Stimulated activated CD8-positive, alpha-beta memory T cell treated with anti-CD3 and anti-CD28 coated beads, Interleukin-12 subunit alpha, Interleukin-12 subunit beta, amount 100 ng/mL, for 4 hours (primary cell): ENCODE measurements around the gene ZNF277.
"Not testable (repeated sequence)": the region's sequence is repeated elsewhere in the genome, so short reads cannot be mapped to it uniquely, and the experiment has no call there.

ENCODE experiments used
- DNase-seq: peaks from one replicate; pipeline ENCODE4 v3.0.0-alpha.2; 2020; ENCODE audit warnings: low read depth

The ZNF277 gene

DNA sequence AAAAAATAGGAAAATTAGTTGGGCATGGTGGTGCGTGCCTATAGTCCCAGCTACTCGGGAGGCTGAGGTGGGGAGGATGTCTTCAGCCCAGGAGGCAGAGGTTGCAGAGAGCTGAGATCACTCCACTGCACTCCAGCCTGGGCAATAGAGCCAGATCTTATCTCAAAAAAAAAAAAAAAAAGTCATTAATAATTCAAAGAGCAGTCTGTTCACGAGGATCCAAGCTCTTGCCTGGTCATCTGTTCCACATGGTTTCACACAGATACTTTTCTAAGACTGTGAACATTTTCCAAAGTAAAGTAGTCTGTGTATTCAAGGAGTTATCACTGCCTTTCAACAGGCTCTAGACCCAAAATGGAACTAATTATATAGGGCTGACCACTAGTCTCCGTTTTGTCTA lies 86.9 kb downstream of the ZNF277 start:
- DNase-seq = no peak

DNA sequence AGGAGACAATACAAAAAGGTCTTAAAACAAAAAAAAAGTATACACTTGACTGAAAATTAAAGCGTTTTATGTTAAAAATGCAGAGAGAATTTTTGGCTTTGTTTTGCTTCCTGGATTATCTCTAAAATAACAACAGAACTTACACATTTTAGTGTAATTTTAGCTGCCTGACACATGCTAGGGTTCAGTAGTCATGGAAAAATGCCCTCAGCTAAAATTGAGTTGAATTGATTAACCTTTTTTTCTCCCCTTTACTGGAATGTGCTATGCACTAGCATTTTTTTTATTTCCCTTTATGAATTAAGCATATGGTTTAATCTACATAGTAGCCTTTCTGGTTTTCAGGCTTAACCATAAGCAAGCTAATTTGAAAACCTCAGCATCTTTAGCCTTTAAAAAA lies 89.9 kb downstream of the ZNF277 start:
- no peak for DNase-seq

DNA sequence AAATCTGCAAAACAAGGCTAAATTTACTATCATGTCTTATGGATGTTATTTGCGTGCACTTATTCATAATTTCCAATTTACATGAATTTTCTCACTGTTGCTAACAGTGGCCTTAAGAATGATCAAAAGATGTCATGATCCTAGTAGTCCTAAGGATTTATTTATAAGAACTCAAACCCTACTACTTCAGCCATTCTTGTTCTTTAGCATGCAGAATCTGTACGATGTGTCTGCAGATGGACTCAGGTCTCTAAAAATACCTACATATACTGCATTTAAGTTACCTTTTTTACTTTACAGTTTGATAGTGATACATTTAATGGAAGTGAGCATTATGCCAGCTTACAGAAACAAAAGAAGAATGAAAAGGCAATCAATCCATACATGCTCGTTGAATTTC lies 91.2 kb downstream of the ZNF277 start:
- DNase-seq = no peak

DNA sequence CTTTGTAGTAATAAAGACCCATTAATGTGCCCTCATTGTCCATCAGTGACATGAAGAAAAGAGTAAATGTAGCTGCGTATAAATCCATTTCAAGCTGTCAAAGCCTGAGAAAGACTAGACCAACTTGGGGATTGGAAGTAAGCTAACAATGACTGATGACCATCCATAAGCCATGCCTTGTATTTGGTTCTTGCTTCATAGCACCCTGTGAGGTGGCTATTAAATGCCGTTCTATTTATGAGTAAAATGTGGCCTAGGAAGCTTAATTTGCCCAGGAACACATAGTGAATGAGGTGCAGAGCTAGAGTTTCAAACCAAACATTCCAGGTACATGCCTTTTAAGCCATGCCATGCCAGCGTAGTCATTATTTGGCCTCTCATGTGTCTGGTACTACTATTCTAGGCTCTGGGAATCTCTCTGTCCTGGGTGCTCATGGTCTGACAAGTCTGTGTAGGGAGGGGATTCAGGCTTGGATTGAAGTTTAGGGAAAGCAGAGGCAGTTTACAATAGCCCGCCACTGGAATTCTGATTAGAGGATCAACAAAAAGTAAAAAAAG lies 92.1 kb downstream of the ZNF277 start:
- no peak for DNase-seq

DNA sequence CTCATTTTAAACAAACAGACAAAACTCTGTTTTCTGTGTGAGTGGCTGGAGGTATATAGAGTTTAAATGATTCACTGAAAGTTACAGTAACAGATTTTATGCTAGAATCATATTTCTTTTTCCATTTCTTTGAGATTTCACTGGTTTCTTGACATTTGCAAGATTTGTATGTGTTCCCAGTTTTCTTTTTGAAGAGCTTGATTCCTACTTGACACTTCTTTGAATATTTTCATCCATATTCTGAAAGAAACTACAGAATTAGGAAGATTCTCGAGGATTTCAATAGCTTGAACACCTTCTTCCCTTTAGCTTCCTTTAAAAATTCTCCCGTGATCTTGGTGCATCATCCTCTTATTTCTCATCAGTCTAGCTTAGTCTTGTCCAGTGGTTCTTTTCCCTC lies 93.6 kb downstream of the ZNF277 start:
- no peak for DNase-seq

DNA sequence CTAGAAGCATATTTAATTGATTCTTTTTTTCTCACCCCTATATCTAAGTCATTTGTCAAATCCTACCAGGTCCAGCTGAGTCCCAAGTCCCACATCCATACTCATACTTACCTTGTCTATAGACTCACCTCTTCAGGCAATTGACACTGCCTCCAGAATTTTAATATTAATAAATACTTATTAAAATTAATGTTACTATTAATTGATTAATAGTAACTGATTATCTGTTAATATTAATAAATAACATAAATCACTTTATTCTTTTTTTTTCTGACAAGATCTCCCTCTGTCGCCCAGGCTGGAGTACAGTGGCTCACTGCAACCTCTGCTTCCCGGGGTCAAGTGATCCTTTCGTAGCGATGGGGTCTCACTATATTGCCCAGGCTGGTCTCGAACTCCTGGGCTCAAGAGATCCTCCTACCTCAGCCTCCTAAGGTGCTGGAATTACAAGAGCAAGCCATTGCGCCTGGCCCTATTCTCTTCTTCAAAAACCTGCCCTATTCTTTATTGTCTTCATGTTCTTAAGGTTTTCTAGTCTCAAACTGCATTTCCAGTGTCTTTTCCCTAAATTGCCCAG lies 94.4 kb downstream of the ZNF277 start:
- DNase-seq = no peak

DNA sequence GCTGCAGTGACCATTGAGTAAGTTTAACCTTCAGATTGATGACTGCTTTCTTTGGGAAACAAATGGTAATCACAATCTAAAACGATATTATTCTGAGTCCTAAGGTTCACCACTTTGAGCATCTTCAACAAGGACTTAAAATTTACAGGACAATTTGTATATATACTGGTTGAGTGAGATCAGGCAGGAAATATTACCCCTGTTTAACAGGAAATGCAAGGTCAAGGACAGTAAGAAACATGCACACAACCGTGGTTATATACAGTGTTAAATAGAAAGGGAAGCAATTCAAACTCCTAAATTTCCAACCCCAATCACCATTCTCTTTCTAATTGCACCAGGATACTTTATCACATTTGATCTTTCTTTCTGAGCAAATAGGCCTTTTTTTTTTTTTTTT lies 96.1 kb downstream of the ZNF277 start:
- no peak for DNase-seq

DNA sequence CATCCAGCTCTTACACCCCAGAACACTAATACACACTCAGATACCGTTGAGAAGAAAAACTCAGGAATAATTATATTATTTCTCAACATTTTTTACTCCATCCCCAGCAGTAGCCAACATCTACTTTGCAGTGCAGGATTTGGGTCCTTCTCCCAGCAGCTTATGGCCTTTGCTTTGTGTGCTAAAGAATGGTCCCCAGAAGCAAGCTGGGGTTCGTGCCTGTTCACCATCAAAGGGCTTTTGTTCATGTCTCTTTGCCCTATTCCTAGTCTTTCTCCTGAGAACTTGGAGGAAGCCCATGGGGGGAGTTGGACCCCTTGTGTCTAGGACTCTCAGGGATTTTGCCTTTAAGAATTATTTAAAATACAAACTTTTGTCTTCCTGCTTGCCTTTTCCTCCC lies 100.4 kb downstream of the ZNF277 start:
- DNase-seq = no peak

DNA sequence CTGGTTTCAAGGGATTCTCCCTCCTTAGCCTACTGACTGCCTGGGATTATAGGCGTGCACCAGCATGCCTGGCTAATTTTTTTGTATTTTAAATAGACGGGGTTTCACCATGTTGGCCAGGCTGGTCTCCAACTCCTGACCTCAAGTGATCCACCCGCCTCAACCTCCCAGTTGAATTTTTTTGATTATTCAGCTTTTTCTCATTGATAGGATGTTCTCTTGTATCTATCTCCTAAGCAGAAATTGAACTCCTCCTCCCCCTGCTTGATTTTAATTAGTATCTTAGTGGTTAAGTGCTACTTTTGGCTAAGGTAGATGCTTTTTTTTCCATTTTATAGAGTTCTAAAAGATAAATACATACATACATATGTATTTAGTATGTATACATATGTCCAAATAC lies 101.0 kb downstream of the ZNF277 start:
- no peak for DNase-seq

DNA sequence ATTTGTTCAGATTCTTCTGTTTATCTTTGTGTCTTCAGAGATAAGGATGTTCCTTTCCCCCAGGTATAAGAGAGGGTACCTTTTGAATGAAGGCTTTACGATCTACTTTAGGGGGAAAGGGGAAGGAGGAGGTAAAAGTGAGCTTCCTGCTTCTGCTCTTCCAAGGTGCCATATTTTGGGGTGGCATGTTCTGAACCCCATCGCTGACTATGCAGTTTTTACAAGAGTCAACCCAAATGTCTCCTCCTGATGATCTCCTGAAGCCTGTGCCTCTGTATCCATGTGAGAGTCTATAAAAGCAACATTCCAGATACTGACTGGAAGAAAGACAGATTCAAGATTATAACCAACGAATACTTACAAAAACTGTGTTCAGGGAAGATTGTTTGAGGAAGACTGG lies 102.5 kb downstream of the ZNF277 start:
- DNase-seq = no peak

DNA sequence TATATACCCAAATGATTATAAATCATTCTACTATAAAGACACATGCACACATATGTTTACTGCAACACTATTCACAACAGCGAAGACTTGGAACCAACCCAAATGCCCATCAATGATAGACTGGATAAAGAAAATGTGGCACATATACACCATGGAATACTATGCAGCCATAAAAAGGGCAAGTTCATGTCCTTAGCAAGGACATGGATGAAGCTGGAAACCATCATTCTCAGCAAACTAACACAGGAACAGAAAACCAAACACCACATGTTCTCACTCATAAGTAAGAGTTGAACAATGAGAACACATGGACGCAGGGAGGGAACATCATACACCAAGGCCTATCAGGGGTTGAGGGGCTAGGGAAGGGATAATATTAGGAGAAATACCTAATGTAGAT lies 110.3 kb downstream of the ZNF277 start:
- DNase-seq = not testable (repeated sequence)

DNA sequence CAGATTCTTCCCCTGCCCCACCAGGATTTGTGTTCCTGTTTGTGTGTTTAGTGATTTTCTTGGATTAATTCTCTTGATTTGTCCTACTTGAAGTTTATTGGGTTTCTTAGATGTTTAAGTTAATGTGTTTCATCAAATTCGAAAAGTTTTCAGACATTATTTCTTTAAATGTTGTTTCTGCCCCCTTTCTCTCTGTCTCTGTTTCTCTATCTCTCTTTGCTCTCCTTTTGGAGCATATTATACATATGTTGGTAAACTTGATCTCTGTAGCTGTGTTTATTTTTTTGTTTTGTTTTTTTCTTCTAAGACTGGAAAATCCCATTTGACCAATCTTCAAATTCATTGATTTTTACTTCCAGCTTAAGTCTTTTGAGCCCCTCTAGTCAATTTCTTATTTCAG lies 115.6 kb downstream of the ZNF277 start:
- DNase-seq = no peak

DNA sequence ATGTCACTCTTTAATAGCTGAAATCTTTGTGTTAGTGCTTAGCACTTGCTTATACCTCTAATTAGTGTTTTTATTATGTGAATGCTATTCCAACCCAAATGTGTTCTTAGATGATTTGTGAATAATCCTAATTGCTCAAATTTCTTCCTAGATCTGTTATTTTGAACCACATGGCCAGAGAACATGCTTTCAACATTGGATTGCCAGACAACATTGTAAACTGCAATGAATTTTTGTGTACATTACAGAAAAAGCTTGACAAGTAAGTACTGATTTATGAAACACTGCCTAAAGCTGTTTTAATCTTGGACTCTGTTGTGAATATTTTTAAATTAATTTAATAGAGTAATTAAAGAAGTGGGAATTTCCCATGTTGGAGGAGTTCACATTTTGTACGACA lies 121.1 kb downstream of the ZNF277 start:
- no peak for DNase-seq

DNA sequence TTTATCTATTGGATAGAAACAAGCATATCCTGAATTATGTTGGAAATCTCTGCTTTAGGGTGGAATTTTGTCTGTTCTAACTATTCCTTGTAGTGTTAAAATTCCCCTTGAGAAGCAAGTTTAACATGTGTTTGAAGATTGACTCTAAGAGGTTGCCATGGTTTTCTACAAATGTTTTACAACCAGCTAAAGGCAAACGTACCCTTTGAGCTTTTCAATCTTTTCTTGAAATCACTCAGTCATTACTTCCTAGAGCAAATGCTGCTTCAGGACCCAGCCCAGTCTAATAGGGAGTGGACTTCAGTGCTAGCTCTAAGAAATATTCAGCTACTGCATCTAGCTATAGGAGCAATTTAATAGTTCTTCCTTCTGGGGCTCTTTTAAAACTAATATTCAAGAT lies 125.0 kb downstream of the ZNF277 start:
- no peak for DNase-seq

DNA sequence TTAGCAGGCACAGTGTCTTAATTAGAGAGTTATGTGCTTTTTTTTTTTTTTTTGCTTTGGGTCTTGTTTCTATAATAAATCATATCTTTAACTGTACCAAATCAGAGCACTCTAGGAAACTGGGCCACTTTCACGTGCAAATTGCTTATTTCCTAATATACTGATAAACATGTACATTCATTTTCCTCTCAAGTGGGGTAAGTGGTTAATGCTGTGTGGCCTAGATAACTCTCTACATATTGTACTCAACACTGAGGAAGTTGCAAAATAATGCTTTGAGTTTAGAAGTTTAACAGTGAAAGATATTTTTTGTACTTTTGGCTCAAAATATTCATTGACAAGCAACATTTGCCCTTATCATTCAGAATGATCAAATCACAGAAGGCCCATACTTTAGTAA lies 127.9 kb downstream of the ZNF277 start:
- no peak for DNase-seq

DNA sequence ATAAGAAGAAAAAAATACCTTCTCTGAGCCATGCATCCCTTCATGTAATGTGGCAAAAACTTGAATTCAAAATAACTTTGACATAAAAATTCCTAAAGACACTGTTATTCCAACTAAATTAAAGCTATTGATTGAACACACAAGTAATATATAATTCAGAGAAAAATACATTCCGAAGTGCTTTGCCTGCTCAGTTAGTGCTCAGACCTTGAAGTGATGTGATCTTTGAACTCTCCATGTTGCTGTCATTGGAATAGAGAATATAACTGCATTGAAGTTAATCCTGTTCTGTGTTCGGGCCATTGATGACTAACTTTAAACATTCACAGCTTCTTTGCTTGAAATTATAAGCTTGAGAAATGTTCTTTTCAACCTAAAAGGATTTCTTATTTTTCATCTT lies 129.8 kb downstream of the ZNF277 start:
- DNase-seq = no peak

DNA sequence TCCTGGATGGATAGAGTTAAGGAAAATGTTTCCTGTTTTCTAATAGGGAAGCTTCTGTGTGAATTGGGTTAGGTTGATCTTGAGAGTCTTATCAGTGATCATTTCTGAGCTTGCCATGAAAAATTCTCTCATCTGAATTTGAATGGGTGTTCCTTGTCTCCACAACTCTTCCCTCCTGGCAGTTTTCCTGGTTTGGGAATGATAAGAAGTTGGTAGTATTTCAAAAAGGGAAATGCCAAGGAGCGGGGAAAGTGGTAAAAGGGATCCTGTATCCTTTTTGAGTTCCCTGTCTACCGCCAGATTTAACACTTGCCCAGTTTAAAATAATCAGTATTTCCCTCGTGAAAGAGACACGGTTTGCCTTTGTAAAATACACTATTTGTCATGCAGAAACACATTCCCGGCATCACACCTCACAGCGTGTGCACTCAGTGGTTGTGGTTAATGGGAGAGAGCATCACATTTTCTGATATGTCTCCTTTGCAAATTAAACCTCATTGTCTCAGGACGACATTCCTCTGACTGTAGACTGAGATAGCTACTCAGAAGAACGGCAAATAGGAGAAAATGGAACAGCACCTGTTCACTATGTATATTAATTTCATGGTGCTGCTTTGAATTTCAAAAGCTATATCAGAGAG lies 130.6 kb downstream of the ZNF277 start:
- no peak for DNase-seq

DNA sequence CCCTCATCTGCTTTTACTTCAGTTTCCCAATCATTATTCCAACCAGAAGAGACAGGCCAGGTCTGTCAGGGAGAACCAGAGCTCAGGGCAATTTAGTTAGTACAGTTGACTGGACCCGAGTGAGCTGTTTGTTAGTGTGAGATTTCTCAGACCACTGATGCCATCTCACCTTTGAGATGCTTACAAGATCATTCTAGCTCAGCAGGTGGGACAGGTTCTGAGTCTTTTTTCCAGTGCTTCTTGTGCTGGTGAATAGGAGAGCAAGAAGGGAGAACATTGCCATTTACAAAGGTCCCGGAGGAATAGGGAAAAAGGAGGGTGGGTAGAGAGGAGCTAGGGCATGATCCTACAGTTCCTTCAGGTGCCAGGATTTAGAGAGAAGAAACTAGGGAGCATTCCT lies 131.4 kb downstream of the ZNF277 start:
- no peak for DNase-seq

DNA sequence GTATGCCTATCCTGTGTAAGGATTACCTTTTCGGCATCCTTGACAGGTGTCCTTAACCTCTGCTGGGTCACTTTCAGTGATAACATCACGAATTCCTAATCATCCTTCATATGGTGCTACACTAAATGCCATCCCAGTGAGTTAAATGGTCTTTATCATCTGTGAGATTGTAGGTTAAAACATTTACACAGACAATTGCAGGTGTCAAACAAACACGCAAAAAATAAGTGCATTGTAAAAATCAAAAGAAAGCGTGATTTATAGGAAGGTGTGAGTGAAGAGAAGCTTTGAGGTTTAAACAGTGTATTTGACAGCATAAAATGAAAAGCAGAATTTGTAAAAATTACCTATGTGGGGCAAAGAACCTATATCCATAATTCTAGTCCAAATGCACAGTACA lies 132.3 kb downstream of the ZNF277 start:
- DNase-seq = no peak

DNA sequence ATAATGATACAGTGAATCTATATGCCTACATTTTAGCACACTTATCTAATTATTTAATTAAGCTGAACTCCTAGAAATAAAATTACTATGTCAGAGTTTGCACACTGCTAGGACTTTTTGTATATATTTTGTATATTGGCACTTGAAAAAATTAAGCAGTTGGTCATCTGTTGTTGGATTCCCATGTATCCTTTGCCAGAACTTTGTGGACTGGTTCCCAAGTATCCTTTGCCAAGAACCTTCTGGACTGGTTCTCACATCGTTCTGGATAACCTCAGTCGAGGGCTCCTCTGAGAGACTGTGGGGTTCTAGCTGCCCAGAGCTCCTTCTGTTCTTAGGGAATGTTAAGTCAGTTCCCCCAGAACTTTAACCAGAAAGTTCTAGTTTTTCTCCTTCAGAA lies 135.0 kb downstream of the ZNF277 start:
- DNase-seq = no peak

DNA sequence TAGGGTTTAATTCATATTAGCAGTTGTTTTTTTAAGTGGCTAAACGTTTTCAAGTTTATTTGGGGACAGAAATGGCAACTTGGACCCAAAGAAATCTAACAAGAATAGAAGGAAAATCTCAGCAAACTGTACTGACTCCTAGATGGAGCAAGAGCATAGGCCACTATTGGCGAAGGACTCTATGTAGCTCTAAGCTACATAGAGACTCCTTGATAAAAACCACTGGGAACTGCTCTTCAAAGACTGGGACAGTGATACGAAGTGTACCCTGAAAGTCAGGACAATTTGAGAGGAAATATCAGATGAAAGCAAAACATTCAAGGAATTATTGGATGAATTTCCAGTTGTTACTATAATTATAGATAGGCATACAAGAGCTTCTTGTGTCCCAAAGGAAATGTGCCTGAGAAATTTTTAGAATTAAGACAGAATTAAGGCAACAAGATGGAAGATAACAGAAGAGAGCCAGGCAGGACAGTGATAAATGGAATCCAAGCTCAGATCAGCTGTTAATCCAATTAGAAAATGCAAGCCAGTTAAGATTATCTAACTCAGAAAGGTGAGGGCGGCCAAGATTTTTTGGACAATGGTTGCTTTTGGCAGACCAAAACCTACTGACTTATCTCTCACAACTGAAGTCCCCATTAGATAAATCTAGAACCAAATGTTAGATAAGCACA lies 140.0 kb downstream of the ZNF277 start:
- DNase-seq = no peak

DNA sequence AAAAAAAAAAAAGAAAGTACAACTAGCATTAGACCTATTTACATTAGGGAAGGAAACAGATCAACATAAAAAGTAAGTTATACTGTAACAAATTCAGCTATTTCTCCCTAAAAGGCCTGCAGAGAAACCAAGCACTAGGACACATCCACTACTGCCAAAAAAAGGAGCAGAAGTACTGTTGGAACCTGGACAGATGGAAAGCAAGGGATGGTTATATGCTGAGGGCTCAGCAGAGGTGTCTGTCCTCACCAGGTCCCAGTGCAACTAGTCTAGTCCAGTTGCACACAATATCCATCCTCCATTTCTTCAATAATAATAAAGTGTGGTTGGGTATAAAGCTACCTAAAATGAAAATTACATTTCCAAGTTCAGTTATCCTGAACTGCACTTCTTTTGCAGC lies 140.6 kb downstream of the ZNF277 start:
- DNase-seq = no peak

DNA sequence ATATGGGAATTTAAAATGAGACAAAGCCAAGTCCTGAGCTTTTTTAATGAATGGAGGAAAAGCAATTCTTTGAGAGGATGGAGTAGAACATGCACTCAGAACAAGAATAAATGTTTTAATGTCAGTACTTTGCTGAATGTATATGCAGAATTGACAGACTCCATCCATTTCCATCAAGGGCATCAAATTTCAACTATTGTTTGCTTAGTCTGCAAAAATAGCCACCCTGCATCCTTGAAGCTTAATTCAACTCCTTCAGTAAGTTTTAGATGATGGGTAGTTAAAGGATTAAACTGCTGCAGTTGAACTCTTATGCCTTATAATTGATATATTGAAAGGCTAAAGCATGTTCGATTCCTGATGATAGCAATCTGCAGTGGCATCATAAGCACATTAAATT lies 144.1 kb downstream of the ZNF277 start:
- no peak for DNase-seq

DNA sequence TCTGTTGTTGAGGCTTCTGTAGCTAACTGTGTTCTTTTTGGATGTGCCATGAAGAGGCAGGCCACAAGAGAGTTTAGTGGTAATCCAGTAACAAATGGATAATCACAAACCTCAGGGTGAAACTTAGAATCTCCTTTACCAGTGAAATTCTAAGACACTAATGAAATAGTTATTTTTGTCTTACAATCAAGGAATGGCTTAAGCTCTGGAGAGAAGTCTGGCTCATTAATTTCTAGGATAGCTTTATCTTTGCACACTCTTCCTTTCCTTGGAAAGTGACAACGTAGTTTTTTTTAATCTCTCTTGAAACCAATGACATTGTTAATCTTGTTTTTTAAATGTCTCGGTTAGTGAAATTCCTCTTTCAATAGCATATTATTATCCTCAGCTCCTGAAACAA lies 150.1 kb downstream of the ZNF277 start:
- no peak for DNase-seq
